Dedifferentiated amniotic fluid mesenchymal stem cell (primary cell): ENCODE measurements around the gene PLXNA4.

ENCODE experiments used
- DNase-seq: peaks from one replicate; pipeline ENCODE4 v3.0.0-alpha.2; 2016; ENCODE audit errors: extremely low spot score

The PLXNA4 gene

GRCh38 chr7:132531562-132531961, 44.7 kb downstream of the PLXNA4 start:
- no peak for DNase-seq

- no peak for DNase-seq
Measured at GRCh38 chr7:132528695-132529094, 47.6 kb downstream of the PLXNA4 start.

GRCh38 chr7:132527467-132528410, 48.5 kb downstream of the PLXNA4 start:
- no peak for DNase-seq

GRCh38 chr7:132526111-132526740, 50.0 kb downstream of the PLXNA4 start:
- no peak for DNase-seq

GRCh38 chr7:132521423-132521822, 54.8 kb downstream of the PLXNA4 start:
- no peak for DNase-seq

GRCh38 chr7:132520591-132521280, 55.5 kb downstream of the PLXNA4 start:
- no peak for DNase-seq

- DNase-seq = no peak
Measured at GRCh38 chr7:132519936-132520335, 56.3 kb downstream of the PLXNA4 start.

- DNase-seq = no peak
Measured at GRCh38 chr7:132518839-132519173, 57.5 kb downstream of the PLXNA4 start.

GRCh38 chr7:132518102-132518838, 58.0 kb downstream of the PLXNA4 start:
- no peak for DNase-seq

GRCh38 chr7:132516042-132516840, 60.0 kb downstream of the PLXNA4 start:
- no peak for DNase-seq

GRCh38 chr7:132515181-132515580, 61.1 kb downstream of the PLXNA4 start:
- DNase-seq = no peak

GRCh38 chr7:132514430-132514829, 61.8 kb downstream of the PLXNA4 start:
- no peak for DNase-seq

GRCh38 chr7:132511921-132512320, 64.3 kb downstream of the PLXNA4 start:
- DNase-seq = no peak

GRCh38 chr7:132511387-132511786, 64.9 kb downstream of the PLXNA4 start:
- DNase-seq = no peak

- no peak for DNase-seq
Measured at GRCh38 chr7:132509643-132510042, 66.6 kb downstream of the PLXNA4 start.

GRCh38 chr7:132508724-132509353, 67.4 kb downstream of the PLXNA4 start:
- DNase-seq = no peak

GRCh38 chr7:132504852-132505251, 71.4 kb downstream of the PLXNA4 start:
- DNase-seq = no peak

GRCh38 chr7:132504071-132504470, 72.2 kb downstream of the PLXNA4 start:
- DNase-seq = no peak

- DNase-seq = no peak
Measured at GRCh38 chr7:132503415-132503814, 72.9 kb downstream of the PLXNA4 start.

- no peak for DNase-seq
Measured at GRCh38 chr7:132501956-132502355, 74.3 kb downstream of the PLXNA4 start.
